ENCODE measurements around the gene PRUNE2.

The PRUNE2 gene

GRCh38 chr9:76898786-76899185 is 7.1 kb downstream of the PRUNE2 start:
- DNase-seq (ENCODE audit: low read depth in 3 of 3) = no peak

GRCh38 chr9:76897804-76898525 is 7.9 kb downstream of the PRUNE2 start:
- DNase-seq (ENCODE audit: low read depth in 3 of 3) = no peak

- no peak for DNase-seq (ENCODE audit: low read depth in 3 of 3)
Measured at GRCh38 chr9:76896035-76896434, 9.9 kb downstream of the PRUNE2 start.

GRCh38 chr9:76895186-76895585 is 10.7 kb downstream of the PRUNE2 start:
- no peak for DNase-seq (ENCODE audit: low read depth in 3 of 3)

GRCh38 chr9:76894198-76894597 is 11.7 kb downstream of the PRUNE2 start:
- DNase-seq (ENCODE audit: low read depth in 3 of 3) = no peak

- DNase-seq (ENCODE audit: low read depth in 3 of 3) = no peak
Measured at GRCh38 chr9:76893395-76893932, 12.4 kb downstream of the PRUNE2 start.

- no peak for DNase-seq (ENCODE audit: low read depth in 3 of 3)
Measured at GRCh38 chr9:76891874-76892273, 14.0 kb downstream of the PRUNE2 start.

GRCh38 chr9:76891279-76891678 is 14.6 kb downstream of the PRUNE2 start:
- no peak for DNase-seq (ENCODE audit: low read depth in 3 of 3)

- DNase-seq (ENCODE audit: low read depth in 3 of 3) = no peak
Measured at GRCh38 chr9:76887951-76888350, 18.0 kb downstream of the PRUNE2 start.

- no peak for DNase-seq (ENCODE audit: low read depth in 3 of 3)
Measured at GRCh38 chr9:76887003-76887821, 18.7 kb downstream of the PRUNE2 start.

- DNase-seq (ENCODE audit: low read depth in 3 of 3) = no peak
Measured at GRCh38 chr9:76886318-76886717, 19.6 kb downstream of the PRUNE2 start.

GRCh38 chr9:76884823-76885222 is 21.1 kb downstream of the PRUNE2 start:
- DNase-seq (ENCODE audit: low read depth in 3 of 3) = no peak

GRCh38 chr9:76883341-76883855 is 22.5 kb downstream of the PRUNE2 start:
- no peak for DNase-seq (ENCODE audit: low read depth in 3 of 3)

GRCh38 chr9:76882686-76883085 is 23.2 kb downstream of the PRUNE2 start:
- DNase-seq (ENCODE audit: low read depth in 3 of 3) = no peak

GRCh38 chr9:76880210-76880609 is 25.7 kb downstream of the PRUNE2 start:
- no peak for DNase-seq (ENCODE audit: low read depth in 3 of 3)

GRCh38 chr9:76878933-76879332 is 27.0 kb downstream of the PRUNE2 start:
- DNase-seq (ENCODE audit: low read depth in 3 of 3) = no peak

GRCh38 chr9:76877961-76878360 is 28.0 kb downstream of the PRUNE2 start:
- no peak for DNase-seq (ENCODE audit: low read depth in 3 of 3)

- DNase-seq (ENCODE audit: low read depth in 3 of 3) = no peak
Measured at GRCh38 chr9:76876098-76876497, 29.8 kb downstream of the PRUNE2 start.

GRCh38 chr9:76873821-76874220 is 32.1 kb downstream of the PRUNE2 start:
- no peak for DNase-seq (ENCODE audit: low read depth in 3 of 3)

- no peak for DNase-seq (ENCODE audit: low read depth in 3 of 3)
Measured at GRCh38 chr9:76873056-76873792, 32.7 kb downstream of the PRUNE2 start.

GRCh38 chr9:76868897-76869296 is 37.0 kb downstream of the PRUNE2 start:
- DNase-seq (ENCODE audit: low read depth in 3 of 3) = no peak

- DNase-seq (ENCODE audit: low read depth in 3 of 3) = no peak
Measured at GRCh38 chr9:76866689-76867088, 39.2 kb downstream of the PRUNE2 start.
